HT-29 (cell line): ENCODE results near the gene ISOC2. TPM values are rescaled to one million over a fixed set of nuclear protein-coding genes. Genes with fewer than 3 reads are reported as not detected.
A peak's percentile ranks its signal among the peaks of the same experiment; 100 is the strongest.

Source experiments
- DNase-seq: peaks from one replicate; pipeline ENCODE4 v3.0.0-alpha.2; 2015; ENCODE audit warnings: low spot score
- total RNA-seq: library from RNA; depleted of rRNA; stranded (reverse); fragments of >200 nt; shearing (Covaris generic); gene quantifications from 2 replicates; pipeline ENCODE4 v1.2.3, GENCODE V29; 2014

The ISOC2 gene
- total RNA-seq, 1 experiment from 2014 or later, result 339 TPM

DNA sequence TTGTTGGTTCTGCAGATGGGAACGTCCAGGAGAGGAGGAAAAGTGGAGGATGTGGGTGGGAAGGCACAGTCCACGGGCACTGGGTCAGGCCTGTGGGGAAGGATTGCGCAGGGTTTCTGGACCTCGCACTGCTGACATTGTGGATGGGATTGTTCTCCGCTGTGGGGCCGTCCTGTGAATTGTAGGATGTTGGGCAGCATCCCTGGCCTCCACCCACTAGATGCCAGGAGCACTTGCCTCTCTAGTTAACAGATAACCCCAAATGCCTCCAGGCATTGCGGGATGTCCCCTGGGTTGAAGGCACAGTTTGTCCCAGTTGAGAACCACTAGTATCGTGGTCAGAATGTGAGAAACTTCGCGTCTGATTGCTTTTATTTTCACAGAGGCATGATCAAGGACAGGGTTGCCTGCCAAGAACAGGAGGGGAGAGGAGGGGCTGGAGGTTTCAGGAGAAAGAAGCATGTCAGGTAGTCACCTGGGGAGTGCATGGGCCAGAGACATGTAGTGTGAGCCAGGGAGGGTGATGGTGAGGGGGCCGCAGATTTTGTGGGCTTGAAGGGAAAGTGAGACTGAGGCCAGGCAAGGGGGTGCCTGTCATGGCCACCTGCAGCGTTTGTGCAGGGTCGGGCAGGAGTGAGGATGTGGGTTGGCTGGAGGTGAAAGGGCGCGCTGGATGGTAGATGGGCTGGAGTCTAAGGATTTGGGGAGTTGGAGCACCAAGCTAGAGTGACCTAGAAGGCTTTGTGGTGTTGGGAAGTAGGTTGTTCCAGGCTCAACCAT is 18.2 kb upstream of the ISOC2 start:
- no peak for DNase-seq

DNA sequence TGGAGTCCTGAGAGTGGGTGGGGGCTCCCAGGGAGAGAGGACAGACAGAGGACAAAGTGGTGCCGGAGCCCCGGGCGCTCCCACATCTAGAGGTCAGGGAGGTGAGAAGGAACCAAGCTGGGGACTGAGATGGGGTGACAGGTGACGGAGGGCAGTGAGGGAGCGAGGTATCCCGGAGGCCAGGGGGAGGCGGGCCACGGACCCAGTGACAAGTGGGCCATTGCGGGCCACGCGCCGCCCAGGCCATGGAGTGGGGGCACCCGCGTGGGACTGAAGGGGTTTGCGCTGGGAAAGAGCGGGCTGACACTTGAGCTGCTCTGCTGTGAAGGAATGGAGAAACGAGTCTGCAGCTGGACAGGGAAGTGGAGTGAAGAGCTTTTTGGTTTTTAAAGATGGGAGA is 17.6 kb upstream of the ISOC2 start:
- no peak for DNase-seq

DNA sequence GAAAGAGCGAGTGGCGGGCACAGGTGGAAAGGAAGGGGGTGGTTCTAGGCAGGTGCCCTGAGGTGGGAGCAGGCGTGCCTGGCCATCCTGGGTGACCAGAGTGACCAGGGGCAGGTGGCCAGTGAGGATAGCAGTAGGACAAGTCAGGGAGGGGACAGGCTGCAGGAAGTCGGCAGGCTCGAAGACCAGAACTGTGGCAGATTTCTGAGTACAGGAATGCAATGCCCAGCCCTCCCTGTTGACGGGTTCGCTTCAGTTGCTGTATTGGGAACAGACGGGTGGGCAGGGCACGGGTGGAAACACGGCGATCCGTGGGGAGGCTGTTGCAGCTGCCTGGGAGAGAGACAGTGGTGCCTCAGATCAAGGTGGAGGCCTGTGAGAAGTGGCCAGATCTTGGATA is 16.9 kb upstream of the ISOC2 start:
- DNase-seq, result no peak

DNA sequence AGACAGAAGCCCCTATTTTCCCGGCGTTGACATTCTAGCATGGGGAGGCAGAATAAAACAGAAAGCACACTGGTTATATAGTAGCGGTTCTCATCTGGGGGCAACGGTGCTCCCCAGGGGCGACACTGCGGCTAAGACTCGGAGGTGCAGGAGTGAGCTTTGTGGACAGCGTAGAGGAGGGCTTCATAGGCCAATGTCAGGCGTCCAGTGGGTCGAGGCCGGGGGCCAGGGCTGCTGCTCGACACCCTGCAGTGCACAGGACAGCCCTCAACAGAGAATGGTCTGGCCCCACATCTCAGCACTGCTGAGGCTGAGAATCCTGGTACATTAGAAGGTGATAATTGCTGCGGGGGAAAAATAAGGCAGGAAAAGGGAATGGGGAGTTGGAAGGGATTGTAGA is 16.5 kb upstream of the ISOC2 start:
- no peak for DNase-seq

DNA sequence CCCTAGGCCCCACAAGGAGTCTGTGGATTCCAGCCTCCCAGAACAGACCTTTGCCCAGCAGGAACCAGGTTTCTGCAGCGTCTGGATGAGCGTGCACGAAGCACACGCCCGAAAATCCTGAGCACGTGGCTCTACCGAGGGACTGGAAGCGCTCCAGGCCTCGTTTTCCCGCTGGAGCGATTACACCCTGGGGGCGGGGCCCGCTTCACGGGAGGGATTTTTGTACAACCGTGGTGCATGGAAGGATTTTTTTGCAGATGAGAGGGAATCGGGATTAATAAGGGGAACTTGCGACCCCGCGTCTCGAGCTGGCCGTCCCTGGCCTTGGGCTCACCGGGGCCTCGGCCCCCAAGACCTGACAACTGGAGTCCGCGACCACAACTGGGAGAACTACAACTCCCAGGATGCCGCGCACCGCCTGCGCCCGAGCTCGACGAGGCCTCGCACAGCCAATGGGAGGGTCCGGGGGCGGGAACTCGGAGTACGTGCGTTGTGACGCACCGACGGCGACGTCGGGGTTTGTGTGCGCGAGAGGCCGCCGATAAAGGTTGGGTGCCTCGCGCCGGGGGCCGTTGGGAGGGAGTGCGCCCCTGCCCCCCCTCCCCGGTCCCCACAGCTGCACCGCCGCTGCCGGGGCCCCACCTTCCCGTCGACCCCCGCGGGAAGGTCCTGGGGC is 14.8 kb upstream of the ISOC2 start, which contains the start of gene ZNF628:
ZNF628 (plus strand) TSS at position 518 of the 676 bp plus-strand sequence. CDS start 3,294 bp downstream, outside the sequence.
- peak; percentile 99 for DNase-seq

DNA sequence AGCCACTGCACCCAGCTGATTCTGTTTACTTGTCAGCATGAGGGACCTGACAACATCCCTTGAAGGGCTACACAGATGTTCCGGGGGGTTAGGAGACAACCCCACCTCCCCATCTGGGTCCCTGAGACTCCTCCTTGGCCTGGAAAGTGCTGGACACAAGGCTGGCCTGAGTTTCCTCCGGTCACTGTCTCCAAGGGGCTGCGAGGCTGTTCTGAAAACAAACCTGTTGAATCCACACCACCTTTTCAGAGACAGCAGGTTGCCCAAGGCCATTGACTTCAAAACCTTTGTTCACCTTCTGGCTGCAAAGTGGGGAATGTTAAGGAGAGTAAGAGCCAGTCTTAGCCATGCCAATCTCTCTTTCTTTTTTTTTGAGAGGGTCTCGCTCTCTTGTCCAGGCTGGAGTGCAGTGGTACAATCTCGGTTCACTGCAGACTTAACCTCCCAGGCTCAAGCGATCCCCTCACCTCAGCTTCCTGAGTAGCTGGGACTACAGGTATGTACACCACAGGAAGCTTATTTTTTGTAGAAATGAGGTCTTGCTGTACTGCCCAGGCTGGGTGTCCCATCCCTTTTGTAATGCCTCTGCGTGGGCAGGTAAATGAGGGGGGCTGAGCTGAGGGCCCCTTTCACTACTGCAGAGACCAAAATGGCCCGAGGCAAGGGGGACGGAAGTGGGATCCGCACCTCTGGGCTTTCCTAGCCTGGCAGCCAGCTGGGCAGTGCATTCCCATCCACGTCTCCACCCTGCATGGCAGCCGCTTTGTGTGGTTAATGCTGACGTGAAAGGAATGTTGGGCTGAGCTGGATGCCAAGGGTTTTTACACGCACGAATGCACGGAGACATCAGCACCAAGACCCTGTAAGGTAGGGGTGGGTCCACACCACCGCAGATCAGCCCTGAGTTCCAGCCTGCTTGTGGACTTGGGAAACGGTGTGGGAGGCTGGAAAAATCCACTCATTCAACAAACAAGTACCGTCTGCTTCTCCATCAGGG is 13.1 kb upstream of the ISOC2 start:
- peak; percentile 100 for DNase-seq

DNA sequence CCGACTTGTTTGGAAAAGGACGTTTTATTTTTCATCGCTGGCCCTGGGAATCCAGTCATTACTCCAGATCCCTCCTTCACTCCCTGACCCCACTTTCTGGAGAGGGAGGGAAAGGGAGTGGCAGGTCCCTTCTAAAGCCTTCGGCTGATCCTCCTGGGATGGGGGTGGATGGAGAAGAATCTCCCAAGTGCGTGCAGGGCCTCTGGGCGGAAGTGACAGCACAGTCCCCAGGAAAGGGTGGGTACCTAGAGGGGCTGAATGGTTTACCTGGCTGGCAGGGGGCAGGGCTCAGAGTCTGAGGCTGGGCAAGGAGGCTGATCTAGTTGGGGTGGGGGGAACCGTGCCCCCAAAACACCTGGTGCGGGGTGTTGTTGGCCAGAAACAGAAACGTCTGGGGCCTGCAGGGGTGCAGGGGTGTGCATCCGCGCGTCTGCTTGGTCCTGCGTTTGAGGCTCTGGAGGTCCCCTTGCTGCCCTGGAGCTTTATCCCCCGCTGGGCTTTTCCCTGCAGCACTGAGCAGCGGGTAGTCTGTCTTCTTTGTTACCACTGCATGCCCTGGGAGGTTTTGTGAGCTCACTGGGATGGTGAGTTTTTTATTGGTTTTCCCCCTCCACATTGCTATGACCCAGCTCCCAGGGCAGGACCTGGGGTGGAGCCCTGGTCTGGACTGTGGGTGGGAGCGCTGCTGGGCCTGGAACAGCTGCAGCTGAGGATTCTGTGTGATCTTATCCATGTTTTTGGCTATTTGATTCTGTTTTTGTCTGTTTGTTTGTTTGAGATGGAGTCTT is 12.0 kb upstream of the ISOC2 start:
- DNase-seq, result peak; percentile 92

DNA sequence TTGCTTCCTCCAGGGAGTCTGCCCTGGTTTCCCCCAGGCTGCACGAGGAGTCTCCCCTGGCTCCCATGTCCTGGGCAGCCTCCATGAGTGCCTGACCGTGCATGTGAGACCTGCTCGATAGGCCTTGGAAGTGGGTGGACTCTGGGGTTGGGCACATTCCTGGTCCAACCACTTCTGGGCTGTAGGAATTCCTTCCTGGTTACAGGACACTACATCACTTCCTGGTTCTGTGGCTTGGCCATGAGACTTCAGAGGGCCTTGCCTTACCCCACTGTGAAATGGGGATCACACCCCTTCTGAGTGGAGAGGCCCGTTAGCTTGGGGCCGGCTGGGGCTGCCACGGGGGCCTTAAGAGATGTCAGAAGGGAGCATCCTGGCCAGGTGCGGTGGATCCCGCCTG is 11.0 kb upstream of the ISOC2 start:
- peak; percentile 97 for DNase-seq

DNA sequence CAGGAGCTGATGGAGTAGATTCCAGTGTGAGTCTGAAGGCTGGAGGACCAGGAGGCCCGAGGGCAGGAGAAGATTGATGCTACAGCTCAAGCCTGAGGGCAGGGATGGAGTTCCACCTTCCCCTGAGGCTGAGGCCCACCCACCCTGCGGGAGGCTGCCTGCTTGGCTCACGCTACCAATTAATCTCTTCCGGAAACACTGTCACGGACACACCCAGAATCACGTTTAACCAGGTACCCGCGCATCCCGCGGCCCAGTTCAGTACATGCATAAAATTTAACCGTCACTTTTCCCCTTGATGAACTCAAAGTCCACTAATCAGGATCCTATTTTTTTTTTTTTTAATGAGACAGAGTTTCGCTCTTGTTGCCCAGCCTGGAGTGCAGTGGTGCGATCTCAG is 9.8 kb upstream of the ISOC2 start:
- no peak for DNase-seq

DNA sequence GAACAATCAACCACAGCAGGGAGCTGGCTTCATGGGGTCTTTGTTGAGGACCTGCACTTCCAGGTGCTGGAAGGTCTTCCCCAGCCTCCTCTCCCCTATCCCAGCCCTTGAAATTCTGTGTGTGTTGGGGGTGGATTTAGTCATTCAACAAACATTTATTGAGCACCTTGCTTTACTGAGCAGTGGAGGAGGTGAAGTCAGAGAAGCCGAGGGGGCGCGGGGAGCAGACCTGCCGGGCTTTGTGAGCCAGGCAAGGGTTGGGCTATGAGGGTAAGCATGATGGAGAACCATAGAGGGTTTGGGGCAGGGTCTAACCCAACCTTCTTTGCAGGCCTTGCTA is 6.6 kb upstream of the ISOC2 start:
- DNase-seq, result no peak

DNA sequence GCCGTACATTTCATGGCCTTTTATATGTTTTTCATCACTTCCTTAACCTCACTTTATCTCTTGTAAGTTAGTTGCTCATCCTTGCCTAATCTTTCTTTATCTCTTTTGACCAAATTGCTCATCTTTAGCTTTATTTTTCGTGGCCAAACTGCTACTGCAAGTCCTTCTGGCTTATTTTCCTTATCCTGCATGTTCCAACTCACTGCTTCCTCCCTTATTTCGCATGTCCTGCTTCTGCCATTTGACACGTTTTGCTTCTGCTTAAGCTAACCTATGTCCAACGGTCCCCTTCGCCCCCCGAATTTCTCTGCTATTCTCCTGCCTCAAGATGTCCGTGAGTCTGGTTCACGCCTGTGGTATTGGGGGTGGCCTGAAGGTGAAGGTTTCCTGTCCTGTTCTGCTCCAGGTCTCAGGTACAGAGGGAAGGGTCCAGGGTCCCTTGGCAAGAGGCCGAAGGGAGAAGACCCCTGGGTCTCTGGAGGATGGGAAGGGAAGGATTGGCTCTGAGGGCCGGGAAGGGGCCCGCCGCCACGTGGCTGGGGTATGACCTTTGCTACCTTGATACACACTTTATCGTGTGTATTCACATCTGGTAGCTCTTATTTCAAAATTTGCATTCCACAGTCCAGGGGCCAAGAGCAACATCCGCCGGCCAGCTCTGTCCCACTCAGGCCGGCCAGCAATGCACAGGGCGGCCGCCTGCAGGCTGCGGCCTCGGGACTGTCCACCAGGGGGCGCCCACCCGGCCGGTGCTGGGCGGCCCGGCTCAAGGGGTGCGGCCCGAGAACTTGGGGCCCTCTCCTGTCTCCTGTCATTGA is 6.0 kb upstream of the ISOC2 start:
- DNase-seq, result peak; percentile 90

DNA sequence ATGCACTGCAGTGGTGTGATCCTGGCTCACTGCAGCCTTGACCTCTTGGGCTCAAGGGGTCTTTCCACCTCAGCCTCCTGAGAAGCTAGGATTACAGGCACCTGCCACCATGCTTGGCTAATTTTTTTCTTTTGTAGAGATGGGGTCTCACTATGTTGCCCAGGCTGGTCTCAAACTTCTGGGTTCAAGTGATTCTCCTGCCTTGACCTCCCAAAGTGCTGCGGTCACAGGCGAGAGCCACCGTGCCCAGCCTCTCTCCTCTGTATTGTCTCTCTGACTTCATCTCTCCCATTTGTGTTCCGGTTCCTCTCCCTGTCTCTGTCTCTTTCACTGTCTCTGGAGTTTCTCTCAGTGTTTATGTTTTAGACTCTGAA is 4.8 kb upstream of the ISOC2 start:
- DNase-seq, result no peak

DNA sequence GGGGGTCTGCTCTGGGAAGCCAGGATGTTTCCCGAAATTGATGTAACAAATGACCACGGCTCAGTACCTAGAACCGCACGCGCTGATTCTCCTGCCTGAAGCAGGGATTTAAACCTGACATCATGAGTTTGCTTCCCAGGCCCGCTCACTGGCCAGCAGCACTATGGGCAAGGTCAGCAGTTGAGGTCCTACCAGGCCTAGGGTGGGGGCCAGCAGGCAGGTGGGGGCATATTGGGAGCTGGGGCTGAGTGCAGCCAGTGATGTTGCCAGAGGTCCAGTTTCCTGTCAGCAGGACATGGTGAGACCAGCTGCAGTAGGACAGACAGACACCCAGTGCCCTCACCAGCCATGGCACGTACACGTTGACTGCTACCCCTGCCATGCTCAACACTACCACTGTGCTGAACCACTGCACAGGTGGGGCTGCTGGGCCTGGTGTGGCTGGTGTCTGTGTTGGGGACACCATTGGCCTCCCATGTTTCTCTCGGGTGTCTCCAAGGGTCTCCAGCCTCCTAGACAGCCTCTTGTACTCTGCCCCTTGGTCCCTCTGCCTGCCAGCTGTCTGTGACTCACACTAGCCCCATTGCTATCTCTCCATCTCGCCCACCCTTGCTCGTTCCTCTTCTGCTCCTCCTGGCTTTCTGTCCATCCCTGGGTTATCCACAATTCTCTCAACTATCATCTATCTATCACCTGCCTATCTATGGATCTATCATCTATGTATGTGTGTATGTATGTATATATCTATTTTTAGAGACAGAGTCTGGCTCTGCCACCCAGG is 4.2 kb upstream of the ISOC2 start:
- no peak for DNase-seq

DNA sequence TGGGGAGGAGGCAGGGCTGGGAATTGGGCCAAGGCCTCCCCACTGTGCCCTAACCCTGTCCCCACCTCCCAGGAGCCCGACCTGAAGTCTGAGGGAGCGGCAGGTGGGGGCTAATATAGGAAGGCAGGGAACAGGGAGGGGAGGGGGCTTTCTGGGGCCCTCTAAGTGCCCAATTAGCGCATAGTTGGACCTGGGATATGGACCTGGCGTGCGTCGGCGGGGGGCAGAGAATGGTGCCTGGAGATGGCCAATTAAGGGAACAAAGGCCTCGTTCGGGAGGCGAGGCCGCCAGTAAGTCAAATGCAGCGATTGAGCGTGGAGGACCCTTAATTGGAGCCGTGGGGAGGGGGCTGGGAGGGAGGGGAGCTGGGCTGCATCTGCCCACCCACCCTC is 3.2 kb upstream of the ISOC2 start, which contains the start of gene C19orf85:
C19orf85 (minus strand) TSS at position 90 of the 393 bp plus-strand sequence. CDS start 197 bp downstream, outside the sequence.
- DNase-seq, result no peak

DNA sequence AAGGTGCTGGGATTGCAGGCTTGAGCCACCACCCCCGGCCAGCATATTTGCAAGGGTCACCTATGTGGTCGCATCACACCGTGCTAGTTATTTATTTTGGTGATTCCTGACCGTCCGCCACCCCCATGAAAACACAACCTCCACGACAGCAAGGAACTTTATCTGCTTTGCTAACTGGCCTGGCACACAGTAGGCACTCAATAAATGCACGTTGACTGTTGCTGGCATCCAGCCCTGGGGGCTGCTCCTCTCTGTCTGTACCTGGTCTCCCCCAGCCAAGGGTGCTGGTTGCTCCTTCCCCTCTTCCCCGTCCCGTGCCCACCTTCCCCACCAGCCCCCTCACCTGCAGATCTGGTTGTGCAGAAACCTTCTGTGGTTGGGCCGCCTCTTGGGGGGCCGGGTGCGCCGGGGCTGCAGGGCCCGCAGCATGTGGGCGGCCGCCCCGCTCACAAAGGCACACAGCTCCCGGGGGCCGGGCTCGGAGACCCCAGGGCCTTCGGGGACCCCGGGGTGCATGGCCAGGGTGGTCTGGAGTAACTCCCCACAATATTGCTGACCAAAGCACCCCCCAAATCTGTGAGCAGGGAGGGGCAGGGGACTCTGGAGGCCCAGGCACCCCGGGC is 2.7 kb upstream of the ISOC2 start:
- no peak for DNase-seq

DNA sequence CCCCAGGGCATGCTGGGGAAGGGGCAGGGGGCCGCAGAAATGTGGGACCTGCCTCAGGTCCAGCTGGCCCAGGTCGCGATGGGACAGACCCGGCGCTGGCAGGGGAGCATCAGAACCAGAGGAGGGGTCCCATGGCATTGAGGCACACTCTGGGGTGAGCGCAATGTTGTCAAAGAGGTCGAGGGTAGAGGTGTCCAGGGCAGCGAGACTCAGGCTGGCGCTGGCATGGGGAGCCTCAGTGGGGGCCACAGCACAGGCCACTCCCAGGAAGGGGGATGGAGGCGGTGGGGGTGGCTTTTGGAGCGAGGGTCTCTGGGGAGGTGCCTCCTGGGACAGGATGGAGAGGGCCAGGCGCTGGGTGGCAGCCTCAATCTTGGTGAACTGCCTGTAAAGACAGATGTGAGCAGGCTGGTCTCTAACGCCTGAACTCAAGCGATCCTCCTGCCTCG is 2.2 kb upstream of the ISOC2 start:
- DNase-seq, result no peak

DNA sequence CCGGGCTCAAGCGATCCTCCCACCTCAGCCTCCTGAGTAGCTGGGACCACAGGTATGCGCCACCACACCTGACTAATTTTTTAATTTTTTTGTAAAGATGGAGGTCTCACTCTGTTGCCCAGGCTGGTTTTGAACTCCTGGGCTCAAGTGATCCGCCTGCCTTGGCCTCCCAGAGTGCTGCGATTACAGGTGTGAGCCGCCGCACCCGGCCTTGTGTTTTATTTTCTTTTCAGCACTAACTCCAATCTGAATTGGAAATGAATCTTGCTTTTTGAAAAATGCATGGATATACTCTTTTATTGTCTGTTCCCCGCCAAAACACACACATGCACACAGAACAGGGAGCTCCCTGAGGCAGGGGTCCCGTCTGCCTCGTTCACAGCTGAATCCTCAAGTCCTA is 1.3 kb upstream of the ISOC2 start:
- no peak for DNase-seq

DNA sequence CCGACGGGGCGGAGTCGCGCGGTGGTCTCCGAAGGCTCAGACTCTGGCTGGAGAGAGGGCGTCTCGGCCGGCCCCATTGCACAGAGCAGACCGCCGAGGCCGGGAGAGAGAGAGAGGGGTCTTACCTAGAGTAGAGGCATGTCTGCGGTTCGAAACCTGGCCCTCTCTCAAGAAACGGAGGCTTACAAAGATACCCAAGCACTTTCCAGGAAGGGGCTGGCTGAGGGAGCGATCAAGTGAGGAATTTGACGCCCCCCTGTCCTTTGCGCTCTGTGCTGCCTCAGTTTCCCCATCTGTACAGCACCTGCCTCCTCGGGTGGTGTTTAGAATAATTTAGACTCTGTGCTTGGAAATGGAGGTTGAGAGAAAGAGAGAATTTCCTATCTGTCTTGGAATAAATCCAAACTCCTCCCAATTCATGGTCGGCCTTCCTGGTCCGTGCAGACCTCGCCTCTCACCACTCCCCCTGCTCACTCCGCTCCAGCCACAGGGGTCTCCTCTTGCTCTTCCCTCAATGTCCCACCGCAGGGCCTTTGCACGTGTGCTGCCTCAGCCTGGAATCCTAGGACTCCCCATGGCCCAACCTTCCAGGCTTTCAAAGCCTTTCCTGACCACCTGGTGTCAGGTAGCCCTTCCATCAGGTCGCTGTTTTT is 658 bp upstream of the ISOC2 start:
- peak; percentile 68 for DNase-seq
